ENCODE data around the gene DNAJC5G.
"Not testable (repeated sequence)": the region's sequence is repeated elsewhere in the genome, so short reads cannot be mapped to it uniquely, and the experiment has no call there.

DNAJC5G gene

DNA sequence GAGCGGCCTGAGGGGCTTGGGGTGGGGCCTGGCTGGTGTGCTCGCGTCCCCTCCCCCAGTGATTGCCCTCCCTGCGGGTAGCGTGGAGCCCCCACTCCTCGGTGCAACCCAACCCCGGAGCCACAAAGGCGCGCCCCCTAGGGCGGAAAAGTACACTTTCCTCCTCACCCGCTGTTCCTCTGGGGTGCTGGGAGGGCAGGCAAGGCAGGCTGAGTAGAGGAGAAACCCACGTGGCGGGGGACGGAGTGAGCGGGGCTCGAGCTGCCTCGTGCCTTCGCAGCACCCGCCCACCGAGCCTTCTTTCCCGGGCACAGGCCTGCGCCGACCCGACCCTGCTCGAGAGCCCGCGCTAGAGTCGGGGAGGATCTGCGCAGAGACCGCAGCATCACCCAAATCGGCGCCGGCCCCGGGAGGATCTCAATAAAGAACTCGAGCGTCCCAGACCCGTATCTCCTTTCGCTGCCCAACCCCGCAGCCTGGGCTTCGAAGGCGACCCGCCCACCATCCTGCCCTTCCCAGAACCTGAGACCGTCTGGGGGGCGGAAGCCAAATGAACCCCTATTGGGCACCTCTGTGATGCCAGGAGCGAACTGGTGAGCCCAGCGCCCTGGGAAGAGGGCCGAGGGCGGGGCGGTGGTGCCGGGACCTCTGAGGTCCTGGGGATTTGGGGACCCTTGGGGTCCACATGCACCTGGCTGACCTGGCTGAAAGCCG, 31.5 kb downstream of the DNAJC5G start:
- DNase-seq (ENCODE audit: extremely low read depth in 1 of 2, low read depth in 1 of 2), result no peak

DNA sequence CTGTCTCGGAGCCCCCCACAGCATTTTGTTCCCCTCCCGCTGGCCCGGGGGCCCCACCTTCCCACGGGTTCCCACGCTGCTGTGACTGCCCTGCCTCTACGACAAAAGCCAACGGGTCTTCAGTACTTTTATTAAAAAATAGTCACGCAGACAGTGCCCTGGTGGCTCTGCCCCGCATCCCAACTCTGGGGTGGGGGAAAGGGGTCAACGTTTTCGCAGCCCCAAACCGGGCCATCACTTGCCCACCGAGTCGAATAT, 32.0 kb downstream of the DNAJC5G start:
- DNase-seq (ENCODE audit: extremely low read depth in 1 of 2, low read depth in 1 of 2), result no peak

DNA sequence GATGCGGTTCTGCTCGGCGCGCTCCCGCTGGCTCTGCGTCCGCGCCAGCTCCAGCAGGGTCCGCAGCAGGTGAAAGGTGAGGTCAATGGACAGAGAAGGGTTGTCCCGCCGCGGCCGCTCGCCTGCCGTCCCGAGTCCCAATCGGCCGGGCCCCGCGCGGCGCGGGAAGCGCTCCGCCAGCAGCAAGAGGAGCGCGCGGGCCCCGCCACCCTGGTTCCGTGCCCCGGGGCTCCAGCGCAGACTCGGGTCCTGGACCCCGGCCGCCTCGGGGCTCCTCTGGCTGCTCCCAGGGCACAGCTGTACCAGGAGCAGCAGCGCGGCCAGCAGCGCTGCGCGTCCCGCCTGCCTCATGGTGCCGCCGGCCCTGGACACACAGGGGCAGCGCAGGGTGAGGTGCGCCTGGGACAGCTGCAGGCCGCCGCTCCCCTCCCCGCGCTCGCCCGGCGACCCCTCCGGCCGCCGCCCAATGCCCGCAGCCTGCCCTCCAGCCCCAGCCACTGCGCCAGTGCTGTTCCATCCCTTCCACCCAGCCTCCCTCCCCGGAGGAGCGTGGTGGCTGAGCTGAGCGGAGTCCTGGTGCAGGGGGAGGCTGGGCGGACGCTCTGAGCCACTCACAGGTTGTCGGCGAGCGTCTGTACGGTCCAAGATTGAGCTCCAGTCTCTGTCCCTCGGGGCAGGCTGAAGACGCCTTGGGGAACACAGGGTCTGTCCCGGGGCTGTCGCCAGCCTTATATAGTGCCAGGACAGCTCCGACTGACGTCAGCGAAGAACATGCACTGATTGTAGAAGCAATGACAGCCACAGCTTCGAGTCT, 32.5 kb downstream of the DNAJC5G start:
- DNase-seq (ENCODE audit: extremely low read depth in 1 of 2, low read depth in 1 of 2), result no peak

DNA sequence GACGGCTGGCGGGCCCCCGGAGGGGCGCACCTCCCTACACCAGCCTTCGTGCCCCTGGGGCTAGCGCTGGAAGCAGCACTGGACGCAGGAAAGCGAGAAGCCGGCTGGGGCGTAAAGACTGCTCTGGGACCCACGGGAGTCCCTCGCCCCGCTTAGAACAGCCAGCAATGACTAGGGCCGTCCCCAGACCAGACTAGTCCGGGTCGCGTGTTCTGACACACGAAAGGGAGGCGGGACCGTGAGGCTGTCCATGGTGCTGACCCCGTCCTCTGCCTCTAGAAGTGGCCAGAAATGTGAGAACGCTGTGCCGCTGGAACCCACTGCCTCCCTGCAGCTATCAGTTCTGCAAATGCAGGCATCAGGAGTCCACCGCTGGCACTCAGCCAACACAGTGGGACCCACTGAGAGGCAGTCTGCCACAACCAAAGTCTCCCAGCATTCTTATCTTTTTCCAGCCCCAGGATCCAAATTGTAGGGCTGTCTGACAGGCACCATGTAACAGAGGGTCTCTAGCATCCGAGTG, 33.2 kb downstream of the DNAJC5G start, which contains the start of gene UCN:
UCN (minus strand) TSS at position 87 of the 523 bp plus-strand sequence. CDS start 550 bp downstream, outside the sequence.
- no peak for DNase-seq (ENCODE audit: extremely low read depth in 1 of 2, low read depth in 1 of 2)

DNA sequence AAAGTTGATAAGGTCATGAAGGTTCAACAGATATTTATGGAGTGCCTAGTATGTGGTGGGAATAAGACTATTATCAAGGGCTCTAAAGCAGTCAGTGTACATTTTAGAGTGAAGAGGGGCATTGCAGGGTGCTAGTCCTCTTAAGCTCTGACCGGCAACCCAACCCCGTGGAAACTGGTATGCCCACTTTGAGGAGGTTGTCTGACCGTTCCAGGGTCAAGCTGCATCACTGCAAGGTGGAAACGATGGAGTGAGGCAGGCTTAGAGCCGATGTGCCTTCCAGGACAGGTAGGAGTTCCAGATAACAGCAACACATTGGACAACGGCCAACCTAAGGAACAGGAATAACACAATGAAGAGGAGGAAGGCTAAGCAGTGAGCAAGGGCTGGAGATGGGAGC, 34.4 kb downstream of the DNAJC5G start:
- DNase-seq (ENCODE audit: extremely low read depth in 1 of 2, low read depth in 1 of 2), result no peak

DNA sequence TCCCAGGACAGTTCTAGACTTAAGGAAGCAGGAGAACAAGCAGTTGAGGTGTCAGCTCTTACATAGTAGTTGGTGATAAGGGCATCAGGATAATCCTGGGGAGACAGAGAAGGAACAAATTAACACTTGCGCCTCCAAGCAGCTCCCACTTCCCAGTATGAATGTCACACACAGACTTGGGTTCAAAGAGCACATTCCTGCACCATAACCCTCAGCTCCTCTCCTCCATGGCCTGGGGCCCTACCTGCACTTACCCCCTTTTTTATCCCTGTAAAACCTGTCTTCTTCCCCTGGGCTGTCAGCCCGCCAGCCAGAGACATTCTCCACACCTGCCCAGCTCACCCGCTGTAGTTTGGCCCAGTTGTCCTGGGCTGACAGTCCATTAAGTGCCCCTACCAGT, 36.9 kb downstream of the DNAJC5G start:
- DNase-seq (ENCODE audit: extremely low read depth in 1 of 2, low read depth in 1 of 2), result no peak

DNA sequence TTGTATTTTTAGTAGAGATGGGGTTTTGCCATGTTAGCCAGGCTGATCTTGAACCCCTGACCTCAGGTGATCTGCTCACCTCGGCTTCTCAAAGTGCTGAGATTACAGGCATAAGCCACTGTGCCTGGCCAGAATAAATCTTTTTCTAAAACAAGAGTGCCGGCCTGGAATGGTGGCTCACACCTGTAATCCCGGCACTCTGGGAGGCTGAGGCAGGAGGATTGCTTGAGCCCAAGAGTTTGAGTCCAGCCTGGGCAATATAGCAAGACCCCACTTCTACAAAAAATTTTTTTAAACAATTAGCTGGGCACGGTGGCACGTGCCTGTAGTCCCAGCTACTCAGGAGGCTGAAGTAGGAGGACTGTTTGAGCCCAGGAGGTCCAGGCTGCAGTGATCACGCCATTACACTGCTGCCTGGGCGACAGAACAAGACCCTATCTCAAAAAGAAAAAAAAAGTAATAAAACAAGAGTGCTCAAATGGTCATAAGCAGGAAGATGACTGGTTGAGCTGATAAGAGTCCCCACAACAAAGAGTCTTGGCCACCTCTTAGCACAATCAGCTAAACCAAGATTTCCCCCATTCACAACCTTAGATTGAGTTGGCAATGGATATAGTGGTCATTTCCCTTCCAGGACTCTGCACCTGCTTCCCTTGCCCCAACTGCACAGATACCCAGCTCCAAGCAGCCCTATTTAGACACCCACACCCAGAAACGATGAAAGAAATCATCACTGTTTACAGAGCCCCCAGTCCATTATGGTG, 38.8 kb downstream of the DNAJC5G start:
- DNase-seq (ENCODE audit: extremely low read depth in 1 of 2, low read depth in 1 of 2), result no peak

DNA sequence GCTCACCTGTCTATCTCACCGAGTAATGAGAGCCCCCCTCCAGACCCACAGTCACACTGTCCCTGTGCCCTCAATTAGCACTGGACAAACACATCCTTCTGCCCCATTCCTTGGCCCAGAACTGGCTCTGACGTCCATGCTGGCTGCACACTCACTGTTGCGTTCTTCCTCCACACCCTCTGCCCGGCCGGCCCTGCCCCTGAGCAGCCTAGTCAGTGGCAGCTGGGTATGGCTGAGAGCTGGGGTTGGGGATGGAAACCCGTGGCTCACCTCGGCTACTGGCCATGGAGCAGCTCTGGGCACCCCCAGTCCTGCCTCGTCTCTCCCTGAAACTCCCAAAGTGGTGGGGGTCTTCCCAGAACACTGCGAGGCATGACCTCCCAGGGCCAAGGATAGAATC, 39.5 kb downstream of the DNAJC5G start:
- DNase-seq (ENCODE audit: extremely low read depth in 1 of 2, low read depth in 1 of 2), result no peak

DNA sequence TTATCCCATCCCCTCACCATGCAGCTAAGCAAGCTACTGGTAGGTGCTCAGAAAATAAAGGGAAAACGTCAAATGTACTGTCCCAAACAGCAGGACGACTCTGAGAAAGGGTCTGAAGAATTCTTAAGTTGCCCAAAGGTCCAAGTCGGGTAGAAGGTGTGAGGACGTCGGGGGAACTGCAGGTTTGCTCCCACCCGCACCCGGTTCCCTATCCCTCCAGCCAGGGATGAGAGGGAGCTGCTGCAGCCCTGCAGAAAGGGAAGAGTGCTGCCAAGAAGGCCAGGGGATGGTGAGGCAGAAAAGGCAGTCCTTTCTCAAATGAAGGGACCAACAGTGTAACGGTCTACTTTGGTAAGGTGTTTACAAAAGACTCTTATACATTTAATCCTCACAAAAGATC, 39.9 kb downstream of the DNAJC5G start:
- DNase-seq (ENCODE audit: extremely low read depth in 1 of 2, low read depth in 1 of 2), result no peak

DNA sequence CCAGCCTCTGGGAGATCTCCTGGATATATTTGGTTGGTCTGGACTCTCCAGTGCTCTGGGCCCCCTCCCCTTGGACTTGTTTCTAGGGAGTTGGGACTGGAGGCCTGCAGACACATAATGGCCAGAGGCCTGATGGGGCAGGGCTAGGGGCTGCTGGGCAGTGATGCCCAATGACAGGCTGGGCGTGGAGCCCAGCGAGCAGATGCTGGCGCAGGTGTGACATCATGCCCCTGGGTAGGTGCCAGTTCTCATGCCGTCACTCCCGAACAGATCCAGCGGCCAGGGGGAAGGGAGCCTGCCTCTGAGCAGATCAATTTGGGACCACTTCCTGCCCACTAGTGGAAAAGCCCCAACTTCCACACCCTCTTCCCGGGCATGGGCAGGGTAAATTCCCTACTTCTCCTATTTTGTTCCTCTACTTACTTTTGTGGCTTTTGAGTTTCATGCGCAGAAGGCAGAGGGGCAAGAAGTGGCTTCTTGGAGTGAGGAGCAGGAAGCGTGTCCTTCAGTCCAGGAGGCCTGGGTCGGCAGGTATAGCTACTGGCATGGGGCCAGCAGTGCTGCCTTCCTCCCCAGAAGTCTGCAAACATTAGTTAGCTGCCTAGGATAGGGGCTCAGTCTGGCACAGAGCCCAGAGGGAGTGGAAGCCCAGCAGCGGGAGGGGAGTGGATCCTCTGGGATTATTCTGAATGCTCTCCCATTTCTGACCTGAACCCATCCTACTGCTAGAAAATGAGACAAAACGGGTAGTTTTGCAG, 41.6 kb downstream of the DNAJC5G start:
- no peak for DNase-seq (ENCODE audit: extremely low read depth in 1 of 2, low read depth in 1 of 2)

DNA sequence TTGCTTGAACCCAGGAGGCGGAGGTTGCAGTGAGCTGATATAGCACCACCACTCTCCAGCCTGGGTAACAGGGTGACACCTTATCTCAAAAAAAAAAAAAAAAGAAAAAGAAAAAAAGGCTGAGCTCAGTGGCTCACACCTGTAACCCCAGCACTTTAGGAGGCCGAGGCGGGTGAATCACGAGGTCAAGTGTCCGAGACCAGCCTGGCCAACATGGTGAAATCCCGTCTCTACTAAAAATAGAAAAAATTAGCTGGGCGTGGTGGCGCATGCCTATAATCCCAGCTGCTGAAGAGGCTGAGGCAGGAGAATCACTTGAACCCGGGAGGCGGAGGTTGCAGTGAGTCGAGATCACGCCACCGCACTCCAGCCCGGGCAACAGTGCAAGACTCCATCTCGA, 44.6 kb downstream of the DNAJC5G start:
- not testable (repeated sequence) for DNase-seq (ENCODE audit: extremely low read depth in 1 of 2, low read depth in 1 of 2)

DNA sequence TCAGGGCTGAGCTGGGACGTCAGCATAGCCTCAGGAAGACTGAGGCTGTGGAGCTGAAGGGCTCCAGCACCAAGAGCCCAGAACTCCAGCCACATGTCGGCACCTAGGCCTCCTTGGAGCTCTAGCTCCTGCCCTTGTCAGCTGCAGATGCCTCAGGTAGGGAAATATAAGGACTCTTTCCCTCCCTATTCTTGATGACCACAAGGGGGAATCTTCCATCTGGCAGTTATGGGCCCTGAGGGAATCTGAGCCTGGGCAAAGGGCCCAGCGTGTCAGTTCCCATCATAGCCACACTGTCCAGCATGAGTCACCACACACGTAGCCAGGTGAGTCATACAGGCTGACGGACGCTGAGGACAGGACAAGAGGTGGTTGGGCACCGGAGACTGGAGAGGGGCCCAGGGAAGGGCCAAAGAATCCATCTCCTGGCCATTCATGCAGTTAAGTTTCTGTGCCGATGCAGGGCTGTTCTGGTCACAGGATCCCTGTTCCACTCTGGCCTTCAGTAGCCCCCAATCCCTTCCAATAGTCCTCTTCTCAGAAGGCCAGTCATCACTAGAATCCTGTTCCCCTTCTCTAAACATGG, 45.8 kb downstream of the DNAJC5G start:
- no peak for DNase-seq (ENCODE audit: extremely low read depth in 1 of 2, low read depth in 1 of 2)

DNA sequence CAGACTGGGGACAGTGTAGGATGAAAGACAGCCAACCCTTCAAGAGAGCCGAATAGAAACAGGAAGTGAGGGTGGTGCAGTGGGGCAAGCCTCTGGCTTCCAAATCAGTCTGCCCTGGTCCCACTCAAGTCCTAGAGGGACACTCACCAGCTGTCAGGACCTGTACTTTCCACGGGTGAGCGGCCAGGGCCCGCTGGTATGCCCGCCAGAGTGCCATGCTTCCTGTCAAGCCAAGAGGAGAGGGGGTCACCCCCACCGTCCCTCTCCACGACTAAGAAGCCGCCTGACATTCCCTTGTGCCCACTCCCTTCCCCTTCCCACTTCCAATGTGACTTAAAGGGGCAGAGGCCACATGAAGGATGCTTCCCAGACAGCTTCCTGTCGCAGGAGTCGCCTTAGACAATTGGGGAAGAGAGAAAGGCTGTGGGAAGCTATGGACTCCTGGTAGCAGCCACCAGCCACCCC, 47.1 kb downstream of the DNAJC5G start:
- no peak for DNase-seq (ENCODE audit: extremely low read depth in 1 of 2, low read depth in 1 of 2)

DNA sequence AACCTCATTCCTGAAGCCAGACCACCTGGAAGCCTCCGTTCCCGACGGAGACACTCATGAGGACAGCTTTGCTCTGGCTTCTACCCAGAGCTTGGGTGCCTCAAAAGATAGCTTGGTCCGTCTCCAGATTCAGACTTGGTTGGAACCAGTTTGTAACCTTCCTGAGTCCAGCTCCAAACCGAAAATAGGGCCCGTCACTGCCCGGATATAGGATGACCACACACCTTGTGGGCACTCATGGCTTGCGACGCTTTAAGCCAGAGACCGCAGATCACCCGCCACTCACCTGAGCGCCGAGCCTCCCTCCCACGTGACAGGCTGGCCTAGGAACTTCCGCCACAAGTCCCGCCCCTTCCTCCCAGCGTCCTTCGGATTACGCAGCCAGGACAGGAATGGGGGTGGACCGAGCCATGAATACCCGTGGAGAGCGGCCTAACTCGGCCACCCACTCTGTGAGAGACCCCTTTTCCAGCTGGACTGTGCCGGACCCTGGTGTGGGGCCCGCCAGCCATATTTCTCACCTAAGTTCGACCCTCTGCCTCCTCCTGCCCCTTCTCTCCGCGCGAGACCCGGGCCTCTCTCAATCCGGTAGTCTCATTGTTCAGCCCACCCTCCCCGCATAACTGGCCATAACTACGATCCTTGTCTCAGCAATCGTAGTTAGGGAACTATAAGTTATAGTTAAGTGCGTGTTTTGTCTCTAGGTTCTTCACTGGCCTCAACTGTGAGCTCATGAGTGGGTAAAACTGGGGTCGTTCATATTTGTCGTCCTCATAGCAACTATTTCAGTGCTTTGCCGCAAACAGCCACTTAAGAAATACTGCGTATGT, 47.7 kb downstream of the DNAJC5G start, which contains the start of gene MPV17:
MPV17 (minus strand) TSS at position 332 of the 830 bp plus-strand sequence. CDS start 580 bp downstream, outside the sequence.
- peak; percentile 70 to 89 for DNase-seq (ENCODE audit: extremely low read depth in 1 of 2, low read depth in 1 of 2)

DNA sequence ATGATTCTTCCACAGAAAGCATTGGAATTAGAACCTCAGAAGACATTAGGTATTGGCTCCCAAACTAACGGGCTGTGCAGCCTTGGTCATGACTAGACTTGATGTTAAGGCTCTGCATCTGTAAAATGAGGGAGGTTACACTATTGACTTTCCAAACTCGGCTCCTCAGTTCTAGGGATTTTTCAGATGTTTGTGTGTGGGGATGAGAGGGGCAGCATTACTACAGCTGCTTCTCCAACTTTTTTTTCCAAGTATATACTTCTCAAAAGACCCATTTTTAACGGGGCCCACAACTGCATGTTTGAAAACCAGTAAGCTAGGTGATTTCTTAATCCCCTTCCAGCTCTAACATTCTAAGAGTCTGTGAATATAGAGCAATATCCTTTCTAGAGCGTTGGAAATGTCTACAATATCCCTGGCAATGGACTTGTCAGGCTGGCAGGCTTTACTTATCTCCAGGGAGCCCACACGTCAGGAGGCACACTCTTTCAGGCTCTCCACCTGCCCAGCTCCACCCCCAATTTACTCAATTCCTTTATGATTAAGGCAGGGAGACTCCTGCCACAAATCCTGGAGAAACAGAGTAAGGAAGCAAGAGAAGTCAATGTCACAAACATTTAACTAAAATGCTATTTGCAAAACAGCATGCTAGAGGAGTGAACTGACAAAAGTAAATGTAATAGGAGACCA, 48.5 kb downstream of the DNAJC5G start:
- DNase-seq (ENCODE audit: extremely low read depth in 1 of 2, low read depth in 1 of 2), result no peak

DNA sequence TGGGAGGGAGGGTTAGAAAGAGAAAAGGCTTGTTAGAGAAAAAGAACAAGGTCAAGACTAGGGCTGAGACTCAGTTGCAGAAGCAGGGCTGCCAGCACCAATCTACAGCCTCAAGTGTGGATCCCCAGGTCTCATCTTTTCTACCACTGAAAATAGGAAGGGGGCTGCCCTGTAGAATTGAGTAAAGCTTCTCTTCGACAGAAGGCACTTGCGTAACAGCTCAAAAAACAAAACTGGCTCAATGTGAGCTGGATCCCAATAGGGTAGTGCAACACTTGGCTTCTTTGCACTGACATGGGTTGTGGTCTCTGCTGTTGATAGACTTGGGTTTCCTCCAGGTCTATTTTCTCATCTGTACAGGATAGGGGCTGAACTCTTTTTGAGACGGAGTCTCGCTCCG, 49.5 kb downstream of the DNAJC5G start:
- DNase-seq (ENCODE audit: extremely low read depth in 1 of 2, low read depth in 1 of 2), result no peak

All from stimulated activated CD8-positive, alpha-beta memory T cell treated with anti-CD3 and anti-CD28 coated beads, Interleukin-7, amount 100 ng/mL, for 48 hours (primary cell).